Measurements from ENCODE around the gene DNAH6. TPM values are rescaled to one million over a fixed set of nuclear protein-coding genes. Genes with fewer than 3 reads are reported as not detected.

The DNAH6 gene
- total RNA-seq, 1 experiment from 2014 or later = 0.39 TPM

GRCh38 chr2:84636080-84636971 is 120.0 kb downstream of the DNAH6 start:
- no peaks in the 10 kb centered on the region for H3K4me1 Mint-ChIP-seq
- ATAC-seq = no peak
- ChIA-PET CTCF (interaction anchor here (2.2 kb wide), 1 partner anchor 222 kb away, joined by 9 read pairs; no protein-coding TSS in a partner anchor), POLR2A (interaction anchor here (0.6 kb wide), 1 partner anchor 219 kb away, joined by 3 read pairs; no protein-coding TSS in a partner anchor)
- H3K27ac Mint-ChIP-seq = no peak overlapping the region
- DNase-seq (ENCODE audit: low spot score) = no peak
- peaks cover 3% of the 10 kb centered on the region; the same call in 1 of the 2 replicates for H3K9me3 Mint-ChIP-seq
- peaks cover 4% of the 10 kb centered on the region; the same call in 1 of the 2 replicates for H3K27me3 Mint-ChIP-seq (ENCODE audit: low read depth)
- H3K4me3 Mint-ChIP-seq = no peak overlapping the region
- TF ChIP-seq ELF4 (CRISPR knock-in tag; IDR thresholded peaks at IDR 0.05; ENCODE audit: low read depth) (no peak), SOX15 (CRISPR knock-in tag; IDR thresholded peaks at IDR 0.05) (no peak), TEAD4 (CRISPR knock-in tag; IDR thresholded peaks at IDR 0.05) (no peak), ERG (CRISPR knock-in tag; IDR thresholded peaks at IDR 0.05) (no peak), CDX4 (CRISPR knock-in tag; IDR thresholded peaks at IDR 0.05; ENCODE audit: borderline replicate concordance) (no peak), ESRRA (CRISPR knock-in tag; IDR thresholded peaks at IDR 0.05; ENCODE audit: borderline replicate concordance) (no peak)
- TF ChIP-seq, protein P1, sequence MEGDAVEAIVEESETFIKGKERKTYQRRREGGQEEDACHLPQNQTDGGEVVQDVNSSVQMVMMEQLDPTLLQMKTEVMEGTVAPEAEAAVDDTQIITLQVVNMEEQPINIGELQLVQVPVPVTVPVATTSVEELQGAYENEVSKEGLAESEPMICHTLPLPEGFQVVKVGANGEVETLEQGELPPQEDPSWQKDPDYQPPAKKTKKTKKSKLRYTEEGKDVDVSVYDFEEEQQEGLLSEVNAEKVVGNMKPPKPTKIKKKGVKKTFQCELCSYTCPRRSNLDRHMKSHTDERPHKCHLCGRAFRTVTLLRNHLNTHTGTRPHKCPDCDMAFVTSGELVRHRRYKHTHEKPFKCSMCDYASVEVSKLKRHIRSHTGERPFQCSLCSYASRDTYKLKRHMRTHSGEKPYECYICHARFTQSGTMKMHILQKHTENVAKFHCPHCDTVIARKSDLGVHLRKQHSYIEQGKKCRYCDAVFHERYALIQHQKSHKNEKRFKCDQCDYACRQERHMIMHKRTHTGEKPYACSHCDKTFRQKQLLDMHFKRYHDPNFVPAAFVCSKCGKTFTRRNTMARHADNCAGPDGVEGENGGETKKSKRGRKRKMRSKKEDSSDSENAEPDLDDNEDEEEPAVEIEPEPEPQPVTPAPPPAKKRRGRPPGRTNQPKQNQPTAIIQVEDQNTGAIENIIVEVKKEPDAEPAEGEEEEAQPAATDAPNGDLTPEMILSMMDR (IDR thresholded peaks at IDR 0.05) = no peak
- TF ChIP-seq, protein P2, sequence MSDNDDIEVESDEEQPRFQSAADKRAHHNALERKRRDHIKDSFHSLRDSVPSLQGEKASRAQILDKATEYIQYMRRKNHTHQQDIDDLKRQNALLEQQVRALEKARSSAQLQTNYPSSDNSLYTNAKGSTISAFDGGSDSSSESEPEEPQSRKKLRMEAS (CRISPR knock-in tag; IDR thresholded peaks at IDR 0.05) = no peak
- H3K36me3 Mint-ChIP-seq = no peaks in the 10 kb centered on the region

GRCh38 chr2:84639751-84640150 is 123.5 kb downstream of the DNAH6 start:
- Mint-ChIP-seq H3K27me3 (ENCODE audit: low read depth) (peaks cover 5% of the 10 kb centered on the region; the same call in 1 of the 2 replicates), H3K27ac (no peak overlapping the region), H3K9me3 (peaks cover 11% of the 10 kb centered on the region), H3K4me1 (no peaks in the 10 kb centered on the region), H3K36me3 (no peaks in the 10 kb centered on the region), H3K4me3 (no peak overlapping the region)
- CTCF ChIA-PET = interaction anchor here (0.9 to 1.3 kb wide), 2 partner anchors 8 to 218 kb away, joined by 3 read pairs; no protein-coding TSS in a partner anchor
- no peak for DNase-seq (ENCODE audit: low spot score)
- POLR2A ChIA-PET = no interaction called here
- TF ChIP-seq, protein P3, sequence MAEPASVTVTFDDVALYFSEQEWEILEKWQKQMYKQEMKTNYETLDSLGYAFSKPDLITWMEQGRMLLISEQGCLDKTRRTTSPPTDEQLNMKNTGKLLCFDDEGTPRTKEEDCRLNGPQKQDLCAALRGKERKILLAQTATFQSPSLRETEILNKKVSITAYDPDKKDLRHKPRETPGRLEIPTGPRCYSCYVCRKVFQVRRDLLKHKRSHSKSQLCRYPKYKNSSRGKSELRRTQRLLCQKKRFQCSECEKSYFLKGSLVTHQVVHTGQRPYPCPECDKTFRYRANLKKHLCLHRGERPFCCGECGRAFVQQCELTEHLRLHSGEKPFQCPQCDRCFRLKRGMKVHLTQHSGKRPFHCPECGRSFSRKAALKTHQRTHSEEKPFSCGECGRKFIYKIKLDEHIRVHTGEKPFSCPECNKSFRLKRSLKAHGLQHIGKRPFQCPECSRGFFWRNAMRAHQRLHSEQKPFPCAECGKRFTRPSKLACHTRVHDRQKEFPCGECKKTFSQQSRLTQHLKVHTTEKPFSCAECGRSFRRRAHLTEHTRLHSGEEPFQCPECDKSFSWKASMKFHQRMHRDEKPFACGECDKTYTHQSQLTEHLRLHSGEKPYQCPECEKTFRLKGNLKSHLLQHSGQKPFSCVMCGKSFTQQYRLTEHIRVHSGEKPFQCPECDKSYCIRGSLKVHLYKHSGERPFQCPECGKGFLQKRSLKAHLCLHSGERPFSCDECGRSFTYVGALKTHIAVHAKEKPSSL (CRISPR knock-in tag; conservative IDR thresholded peaks at IDR 0.05) = no peak
- TF ChIP-seq CREM (CRISPR knock-in tag; IDR thresholded peaks at IDR 0.05) (no peak), TCF7 (CRISPR knock-in tag; IDR thresholded peaks at IDR 0.05; ENCODE audit: low read depth) (no peak), ZNF512 (CRISPR knock-in tag; IDR thresholded peaks at IDR 0.05; ENCODE audit: borderline replicate concordance) (no peak), RELA (CRISPR knock-in tag; IDR thresholded peaks at IDR 0.05; ENCODE audit: borderline replicate concordance) (no peak)
- TF ChIP-seq, protein P4, sequence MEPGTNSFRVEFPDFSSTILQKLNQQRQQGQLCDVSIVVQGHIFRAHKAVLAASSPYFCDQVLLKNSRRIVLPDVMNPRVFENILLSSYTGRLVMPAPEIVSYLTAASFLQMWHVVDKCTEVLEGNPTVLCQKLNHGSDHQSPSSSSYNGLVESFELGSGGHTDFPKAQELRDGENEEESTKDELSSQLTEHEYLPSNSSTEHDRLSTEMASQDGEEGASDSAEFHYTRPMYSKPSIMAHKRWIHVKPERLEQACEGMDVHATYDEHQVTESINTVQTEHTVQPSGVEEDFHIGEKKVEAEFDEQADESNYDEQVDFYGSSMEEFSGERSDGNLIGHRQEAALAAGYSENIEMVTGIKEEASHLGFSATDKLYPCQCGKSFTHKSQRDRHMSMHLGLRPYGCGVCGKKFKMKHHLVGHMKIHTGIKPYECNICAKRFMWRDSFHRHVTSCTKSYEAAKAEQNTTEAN (CRISPR knock-in tag; IDR thresholded peaks at IDR 0.05) = no peak
- no peak for ATAC-seq

Measured in WTC11 (cell line).